GM19395 (cell line): ENCODE data around the gene ART4.
A peak's percentile ranks its signal among the peaks of the same experiment; 100 is the strongest.

Source experiments
- ATAC-seq: cut with Tn5 transposase; IDR thresholded peaks from one replicate; pipeline ENCODE4 v1.9.1; 2021; ENCODE audit warnings: mild to moderate bottlenecking, moderate library complexity; ENCODE audit not compliant: unreplicated experiment

ART4 gene

GRCh38 chr12:14843425-14843887, at the start of gene ART4:
Gene ART4, minus strand, starts transcription at chr12:14843526. Its CDS starts 413 bp downstream, at chr12:14843113.
- no peak for ATAC-seq

- ATAC-seq: no peak
These were observed 49.6 kb upstream of the ART4 start for GRCh38 chr12:14892726-14893505.

- ATAC-seq: no peak
These were observed 47.4 kb upstream of the ART4 start for GRCh38 chr12:14890701-14891100.

- ATAC-seq: no peak
These were observed 42.9 kb upstream of the ART4 start for GRCh38 chr12:14886271-14886670.

- ATAC-seq: no peak
These were observed 42.4 kb upstream of the ART4 start, which contains the start of gene MGP for GRCh38 chr12:14885718-14886221. Gene MGP, minus strand, starts transcription at chr12:14885854. Its CDS starts 63 bp downstream, at chr12:14885791.

- ATAC-seq: peak; percentile 96
These were observed 41.1 kb upstream of the ART4 start for GRCh38 chr12:14884458-14884878.

- no peak for ATAC-seq
These were observed 40.4 kb upstream of the ART4 start for GRCh38 chr12:14883686-14884085.

- no peak for ATAC-seq
These were observed 37.6 kb upstream of the ART4 start for GRCh38 chr12:14880890-14881453.

GRCh38 chr12:14879222-14879933, 36.1 kb upstream of the ART4 start:
- no peak for ATAC-seq

GRCh38 chr12:14878488-14878887, 35.2 kb upstream of the ART4 start:
- ATAC-seq: no peak

GRCh38 chr12:14876833-14877232, 33.5 kb upstream of the ART4 start:
- ATAC-seq: no peak

GRCh38 chr12:14874882-14875281, 31.6 kb upstream of the ART4 start:
- no peak for ATAC-seq

- ATAC-seq: no peak
These were observed 30.3 kb upstream of the ART4 start for GRCh38 chr12:14873440-14874185.

- no peak for ATAC-seq
These were observed 28.6 kb upstream of the ART4 start for GRCh38 chr12:14871886-14872285.

- ATAC-seq: no peak
These were observed 27.9 kb upstream of the ART4 start for GRCh38 chr12:14871247-14871646.

- ATAC-seq: no peak
These were observed 25.7 kb upstream of the ART4 start for GRCh38 chr12:14868916-14869506.

GRCh38 chr12:14860490-14860889, 17.2 kb upstream of the ART4 start:
- no peak for ATAC-seq

GRCh38 chr12:14858513-14858912, 15.2 kb upstream of the ART4 start:
- no peak for ATAC-seq

- ATAC-seq: no peak
These were observed 11.4 kb upstream of the ART4 start for GRCh38 chr12:14854586-14855183.

GRCh38 chr12:14853961-14854360, 10.6 kb upstream of the ART4 start:
- no peak for ATAC-seq
